ENCODE results near the gene ZNF740. TPM values are rescaled to one million over a fixed set of nuclear protein-coding genes. Genes with fewer than 3 reads are reported as not detected.
"Not testable (repeated sequence)": the region's sequence is repeated elsewhere in the genome, so short reads cannot be mapped to it uniquely, and the experiment has no call there.

Gene ZNF740
- total RNA-seq, 2 donors from 2014 or later, result 28.7 to 32.7 TPM

DNA sequence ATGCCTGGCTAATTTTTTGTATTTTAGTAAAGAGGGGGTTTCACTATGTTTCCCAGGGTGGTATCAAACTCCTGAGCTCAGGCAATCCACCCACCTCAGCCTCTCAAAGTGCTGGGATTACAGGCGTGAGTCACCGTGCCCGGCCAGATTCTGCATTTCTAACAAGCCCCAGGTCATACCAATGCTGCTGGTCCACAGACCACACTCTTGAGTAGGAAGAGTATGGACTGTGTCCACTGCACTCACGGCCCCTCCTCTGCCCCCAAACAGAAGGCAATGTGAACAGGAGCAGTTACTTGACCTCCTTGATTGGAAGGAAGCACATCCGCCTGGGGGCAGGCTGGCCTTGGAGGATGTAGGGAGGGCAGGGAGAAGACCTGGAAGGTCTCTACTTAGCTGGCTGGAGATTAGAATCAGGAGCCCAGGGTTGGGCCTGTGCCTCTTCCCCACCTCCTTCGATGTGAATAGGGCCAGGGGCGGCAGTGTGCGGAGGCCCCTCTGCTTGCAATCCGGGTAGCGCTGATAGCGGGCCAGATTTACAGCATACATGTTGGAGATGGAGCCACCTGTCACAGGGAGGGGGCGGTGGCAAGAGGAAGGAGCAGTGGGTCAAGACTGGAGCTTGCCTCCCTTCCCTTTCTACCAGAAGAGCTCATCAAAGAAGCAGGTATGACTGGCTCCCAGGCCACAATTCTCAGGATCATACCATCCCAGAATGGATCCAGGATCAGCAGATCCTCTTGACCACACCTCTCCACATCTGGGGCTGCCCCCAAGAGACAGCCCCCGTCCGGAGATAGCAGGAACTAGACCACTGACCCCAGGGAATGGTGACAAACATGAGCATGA lies 9.4 kb upstream of the ZNF740 start:
- intact Hi-C loops (cut with DNase I, micrococcal nuclease), result no loop called here
- DNase-seq (no peak), ATAC-seq (no peak)

DNA sequence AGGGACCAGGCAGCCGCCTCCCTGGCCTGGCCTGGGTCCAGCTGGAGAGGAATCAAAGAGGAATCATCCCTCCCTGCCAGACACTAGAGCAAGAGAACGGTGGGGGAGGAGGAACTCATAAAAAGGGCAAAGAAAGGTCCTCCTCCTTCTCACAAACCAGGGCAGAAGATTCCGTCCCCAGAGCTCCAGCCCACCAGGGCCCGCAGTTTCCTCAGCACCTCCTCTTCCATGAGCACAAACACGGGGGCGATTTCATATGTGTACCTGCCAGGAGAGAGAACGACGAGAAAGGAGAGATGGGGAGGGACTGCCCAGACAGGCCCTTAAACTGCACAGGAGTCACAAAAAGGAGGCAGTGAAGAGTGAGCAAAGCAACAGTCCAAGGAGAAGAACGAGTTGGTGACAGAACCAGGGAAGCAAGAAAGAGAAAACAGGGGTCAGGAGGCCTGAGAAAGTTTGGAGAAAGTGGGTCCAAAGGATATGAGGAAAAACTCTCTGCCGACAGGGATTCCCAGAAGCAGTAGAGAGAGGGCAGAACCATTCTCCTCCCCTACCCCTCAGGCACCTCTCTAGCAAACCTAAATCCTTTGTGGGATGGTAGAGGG lies 8.7 kb upstream of the ZNF740 start:
- ATAC-seq (peak; percentile 28), DNase-seq (no peak)
- intact Hi-C loops (cut with DNase I, micrococcal nuclease), result no loop called here

DNA sequence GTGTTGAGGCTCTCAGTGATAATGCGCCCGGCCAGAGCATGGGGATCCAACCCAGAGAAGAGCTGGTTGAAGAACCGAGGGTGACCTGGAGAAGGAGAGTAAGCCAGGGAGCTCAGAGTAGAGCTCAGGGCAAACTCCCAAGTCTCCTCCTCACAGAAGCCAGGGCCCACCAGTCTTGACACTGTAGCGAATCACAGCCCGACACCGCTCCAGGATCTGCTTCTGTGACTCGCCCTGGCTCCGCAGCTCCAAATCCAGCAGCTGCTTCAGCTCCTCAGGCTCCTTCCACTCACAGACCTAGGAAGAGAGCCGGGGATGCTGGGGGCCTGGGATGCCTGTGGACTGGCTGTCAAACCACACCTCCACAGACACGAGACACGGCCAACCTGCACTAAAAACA lies 8.2 kb upstream of the ZNF740 start:
- intact Hi-C loops (cut with DNase I, micrococcal nuclease), result no loop called here
- ATAC-seq, result no peak
- DNase-seq, result no peak

DNA sequence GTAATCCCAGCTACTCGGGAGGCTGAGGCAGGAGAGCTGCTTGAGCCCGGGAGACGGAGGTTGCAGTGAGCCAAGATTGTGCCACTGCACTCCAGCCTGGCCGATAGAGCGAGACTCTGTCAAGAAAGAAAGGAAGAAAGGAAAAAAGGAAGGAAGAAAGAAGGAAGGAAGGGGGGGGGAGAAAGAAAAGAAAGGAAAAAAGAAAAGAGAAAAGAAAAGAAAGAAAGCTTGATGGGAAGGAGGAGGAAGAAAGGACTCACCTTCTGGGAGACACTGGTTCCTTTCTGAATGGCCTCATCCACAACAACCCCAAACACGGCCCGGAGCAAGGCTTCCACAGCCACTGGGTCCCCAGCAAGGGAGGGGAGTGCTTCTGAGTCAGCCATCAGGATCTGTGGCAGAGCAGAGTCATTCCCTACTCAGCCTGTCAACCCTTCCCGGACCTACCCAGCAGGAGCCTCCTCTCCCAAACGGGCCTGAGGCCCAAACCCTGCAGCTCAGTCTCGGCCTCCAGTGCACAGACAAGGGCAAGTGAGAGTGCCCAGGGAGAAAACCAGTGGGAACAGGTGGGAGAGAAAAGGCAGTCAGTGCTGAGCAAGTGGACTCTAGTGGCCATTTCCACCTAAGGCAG lies 7.3 kb upstream of the ZNF740 start:
- ATAC-seq, result no peak
- no peak for DNase-seq
- intact Hi-C loops (cut with DNase I, micrococcal nuclease), result no loop called here

DNA sequence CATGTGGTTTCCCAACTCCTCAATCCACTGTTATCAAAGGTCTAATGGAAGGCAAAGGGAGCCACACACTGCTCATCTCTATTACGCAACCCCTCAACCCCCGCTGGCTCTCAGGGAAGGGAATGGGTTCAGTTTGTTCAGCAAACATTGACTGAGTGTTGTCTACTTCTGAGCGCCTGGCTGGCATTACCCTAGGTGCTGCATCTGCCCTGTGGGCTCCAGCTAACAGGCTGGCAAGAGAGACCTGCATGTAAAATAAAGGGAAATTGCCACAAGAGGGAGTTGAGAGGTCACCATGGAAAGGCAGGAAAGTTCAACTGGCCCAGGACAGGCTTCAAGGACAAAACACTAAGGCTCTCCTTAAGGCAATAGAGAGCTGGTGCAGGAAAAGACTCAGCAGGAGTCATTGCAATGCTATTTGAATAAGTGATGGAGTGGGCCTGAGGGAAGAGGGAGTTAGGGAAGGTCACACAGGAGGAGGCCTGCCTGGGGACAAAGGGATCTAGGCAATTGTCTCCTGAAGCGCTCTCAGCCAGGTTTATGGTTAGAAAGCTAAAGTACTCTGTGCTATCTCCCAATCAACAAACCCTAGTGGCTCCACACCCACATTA lies 5.5 kb upstream of the ZNF740 start:
- DNase-seq, result no peak
- intact Hi-C loops (cut with DNase I, micrococcal nuclease), result no loop called here
- ATAC-seq, result peak; percentile 83

DNA sequence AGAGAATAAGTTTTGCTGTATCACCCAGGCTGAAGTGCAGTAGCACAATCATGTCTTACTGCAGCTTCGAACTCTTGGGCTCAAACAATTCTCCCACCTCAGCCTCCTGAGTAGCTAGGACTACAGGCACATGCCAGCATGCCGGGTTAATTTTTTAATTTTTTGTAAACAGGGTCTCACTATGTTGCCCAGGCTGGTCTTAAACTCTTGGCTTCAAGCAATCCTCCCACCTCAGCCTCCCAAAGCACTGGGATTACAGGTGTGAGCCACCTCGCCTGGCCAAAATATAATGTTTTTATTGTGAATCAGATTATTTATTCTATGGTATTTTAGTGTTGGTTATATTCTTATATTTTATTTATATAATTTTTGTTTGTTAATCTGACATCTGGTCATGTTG lies 3.8 kb upstream of the ZNF740 start:
- intact Hi-C loops (cut with DNase I, micrococcal nuclease), result no loop called here
- ATAC-seq (no peak), DNase-seq (no peak)

DNA sequence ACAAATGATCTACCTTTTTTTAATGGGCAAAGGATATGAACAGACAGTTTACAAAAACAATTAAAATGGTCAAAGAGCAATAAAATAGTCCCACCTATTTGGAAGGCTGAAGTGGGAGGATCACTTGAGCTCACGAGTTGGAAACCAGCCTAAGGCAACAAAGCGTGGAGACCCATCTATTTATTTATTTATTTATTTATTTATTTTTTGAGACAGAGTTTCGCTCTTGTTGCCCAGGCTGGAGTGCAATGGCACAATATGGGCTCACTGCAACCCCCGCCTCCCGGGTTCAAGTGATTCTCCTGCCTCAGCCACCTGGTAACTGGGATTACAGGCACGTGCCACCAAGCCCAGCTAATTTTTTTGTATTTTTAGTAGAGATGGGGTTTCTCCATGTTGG lies 3.1 kb upstream of the ZNF740 start:
- ATAC-seq; intact Hi-C loops (cut with DNase I, micrococcal nuclease); DNase-seq: not testable (repeated sequence)

DNA sequence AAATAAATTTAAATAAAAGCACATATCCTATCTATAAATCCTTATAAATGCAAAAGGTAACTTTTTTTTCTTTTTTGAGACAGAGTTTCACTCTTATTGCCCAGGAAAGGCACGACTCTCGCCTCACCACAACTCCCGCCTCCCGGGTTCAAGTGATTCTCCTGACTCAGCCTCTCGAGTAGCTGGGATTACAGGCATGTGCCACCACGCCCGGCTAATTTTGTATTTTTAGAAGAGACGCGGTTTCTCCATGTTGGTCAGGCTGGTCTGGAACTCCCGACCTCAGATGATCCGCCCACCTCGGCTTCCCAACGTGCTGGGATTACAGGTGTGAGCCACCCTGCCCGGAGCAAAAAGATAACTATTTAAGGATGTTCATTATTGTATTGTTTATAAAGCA lies 1.7 kb upstream of the ZNF740 start:
- ATAC-seq; intact Hi-C loops (cut with DNase I, micrococcal nuclease): not testable (repeated sequence)

DNA sequence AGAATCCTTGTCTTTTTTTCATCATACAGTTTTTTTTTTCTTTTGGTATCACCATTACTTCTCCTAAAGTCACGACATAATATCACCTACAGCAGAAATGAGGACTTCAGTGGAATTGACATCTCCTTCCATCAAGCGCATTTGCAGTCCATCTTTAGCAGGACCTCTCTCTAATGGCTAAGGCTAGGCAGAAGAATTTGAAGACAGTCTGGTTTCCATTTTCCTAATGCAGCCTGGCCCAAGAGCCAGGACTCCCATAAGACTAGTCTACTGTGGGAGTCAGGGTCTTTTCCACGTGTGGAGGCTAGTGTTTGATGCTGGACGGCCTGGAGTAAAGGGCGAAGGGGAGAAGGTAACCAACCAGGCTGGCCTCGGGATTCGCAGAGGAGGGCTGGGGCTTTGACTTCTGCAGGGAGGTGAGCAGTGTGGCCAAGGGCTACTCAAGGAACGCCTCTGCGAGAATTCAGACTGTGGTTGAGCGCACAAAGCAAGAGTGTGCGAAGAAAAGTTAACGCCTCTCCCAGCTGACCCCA lies 769 bp upstream of the ZNF740 start:
- ATAC-seq, result peak; percentile 32
- intact Hi-C loops (cut with DNase I, micrococcal nuclease), result no loop called here
- DNase-seq, result peak in 1 of 2 donors; percentile 53

More for the DNA sequence above, 1.7 kb upstream of the ZNF740 start:
- not testable (repeated sequence) for DNase-seq

DNA sequence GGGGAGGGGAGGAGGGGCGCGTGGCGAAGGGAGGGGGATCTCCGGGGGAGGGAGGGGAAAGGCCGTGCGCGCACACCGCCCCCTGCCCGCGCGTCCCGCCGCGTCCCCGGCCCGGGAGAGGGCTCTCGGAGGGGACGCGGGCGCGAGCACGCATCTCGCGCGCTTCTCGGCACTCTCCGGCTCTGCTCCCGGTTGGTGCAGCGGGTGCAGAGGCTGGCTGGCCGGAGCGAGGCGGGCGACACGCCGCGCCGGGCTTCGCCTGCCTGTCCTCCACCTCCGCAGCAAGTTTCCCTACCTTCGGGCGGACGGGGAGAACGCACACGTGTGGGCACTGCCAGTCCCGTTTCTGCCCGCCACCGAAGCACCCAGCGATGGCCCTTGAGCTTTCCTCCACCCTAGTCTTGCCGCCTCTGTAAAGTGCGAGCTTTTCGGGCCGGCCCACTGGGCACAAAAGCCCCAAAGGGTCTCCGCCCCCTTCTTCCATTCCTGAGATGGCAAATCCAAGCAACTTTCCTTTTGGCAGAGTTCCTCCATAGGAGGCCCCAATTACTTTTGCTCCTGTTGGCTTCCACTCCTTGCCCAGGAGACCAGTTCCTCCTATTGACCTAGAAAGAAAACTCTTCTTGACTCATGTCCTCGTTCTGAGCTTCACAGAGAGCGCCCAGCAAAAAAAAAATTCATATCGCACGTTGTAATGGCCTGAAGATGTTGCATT lies 566 bp downstream of the ZNF740 start:
- peak in 1 of 2 donors; percentile 78 for DNase-seq
- ATAC-seq, result peak; percentile 67
- intact Hi-C loops (cut with DNase I, micrococcal nuclease), result no loop called here

DNA sequence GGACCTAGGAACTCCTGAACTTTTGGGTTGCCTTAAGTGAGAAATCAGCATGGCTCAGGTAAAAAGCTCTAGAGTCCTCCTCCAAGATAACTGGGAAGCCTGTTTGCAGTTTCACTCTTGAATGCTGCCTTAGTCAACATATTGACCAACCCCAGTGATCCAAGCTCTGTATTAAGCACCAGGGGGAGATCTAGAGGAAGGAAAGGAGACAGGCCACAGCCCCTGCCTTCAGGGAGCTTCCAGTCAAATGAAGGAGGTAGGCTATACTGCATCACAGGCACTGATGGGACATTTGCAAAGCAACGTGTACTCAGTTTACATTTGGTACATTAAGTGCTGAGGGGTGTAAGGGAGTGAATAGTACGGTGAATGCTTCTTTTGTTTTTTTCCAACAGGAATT lies 1.4 kb downstream of the ZNF740 start:
- intact Hi-C loops (cut with DNase I, micrococcal nuclease), result no loop called here
- no peak for ATAC-seq
- no peak for DNase-seq

DNA sequence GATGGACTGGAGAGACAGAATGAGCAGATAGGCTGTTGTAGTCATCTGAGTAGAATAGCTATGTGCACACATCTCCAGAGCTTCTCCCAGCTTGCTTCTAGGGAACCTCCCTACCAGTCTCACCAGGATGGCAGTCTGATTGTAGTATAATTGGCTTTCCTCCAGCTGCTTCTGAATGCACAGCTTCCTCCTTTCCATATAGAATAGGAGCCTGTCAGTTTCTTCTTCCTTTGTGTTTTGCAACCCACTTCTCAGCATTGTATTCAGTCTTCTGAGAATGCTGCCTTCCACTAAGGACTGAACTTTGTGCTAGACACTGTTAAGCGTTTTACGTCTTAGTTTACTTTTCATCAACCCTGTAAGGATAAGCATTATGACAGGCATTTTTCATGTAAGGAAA lies 2.4 kb downstream of the ZNF740 start:
- ATAC-seq (peak; percentile 37), DNase-seq (no peak)
- intact Hi-C loops (cut with DNase I, micrococcal nuclease), result no loop called here

DNA sequence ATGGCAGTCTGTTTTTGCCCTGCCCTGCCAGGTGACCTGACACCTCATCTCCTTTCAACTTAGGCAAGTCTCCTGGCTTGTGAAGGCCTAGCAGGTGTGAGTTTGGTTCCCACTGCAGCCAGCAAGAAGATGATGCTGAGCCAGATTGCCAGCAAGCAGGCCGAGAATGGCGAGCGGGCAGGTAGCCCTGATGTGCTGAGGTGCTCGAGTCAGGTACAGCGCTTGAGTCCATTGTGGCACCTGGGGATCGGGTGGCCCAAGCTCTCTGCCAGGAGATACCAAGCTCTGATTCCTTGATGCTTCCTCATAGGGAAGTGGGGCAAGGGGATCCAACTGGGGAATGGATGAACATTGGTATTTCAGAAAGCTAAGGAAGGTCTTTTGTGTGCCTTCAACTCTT lies 4.3 kb downstream of the ZNF740 start:
- intact Hi-C loops (cut with DNase I, micrococcal nuclease), result no loop called here
- DNase-seq (no peak), ATAC-seq (no peak)

DNA sequence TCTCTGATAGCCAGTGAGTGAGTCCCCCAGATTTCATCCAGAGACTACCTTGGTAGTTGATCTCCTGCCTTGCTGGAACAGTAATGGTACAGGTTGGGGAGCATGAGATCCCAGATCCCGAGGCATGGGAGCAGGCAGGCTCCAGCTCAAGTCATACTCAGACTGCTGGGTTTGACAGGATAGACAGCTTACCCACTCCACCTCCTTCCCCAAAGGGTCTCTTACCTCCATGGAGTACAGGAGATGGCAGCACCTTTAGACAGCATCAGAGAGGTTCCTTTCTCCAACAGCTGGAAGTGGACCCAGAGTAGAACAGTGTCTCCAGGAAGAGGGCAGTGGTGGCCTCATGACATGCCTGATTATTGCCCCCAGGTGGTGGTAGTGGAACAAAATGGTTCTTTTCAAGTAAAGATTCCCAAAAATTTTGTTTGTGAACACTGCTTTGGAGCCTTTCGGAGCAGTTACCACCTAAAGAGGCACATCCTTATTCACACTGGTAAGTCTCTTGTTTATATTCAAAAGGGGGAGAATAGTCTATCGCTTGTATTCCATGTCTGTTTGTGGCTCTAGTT lies 5.1 kb downstream of the ZNF740 start:
- intact Hi-C loops (cut with DNase I, micrococcal nuclease), result no loop called here
- ATAC-seq (no peak), DNase-seq (no peak)

DNA sequence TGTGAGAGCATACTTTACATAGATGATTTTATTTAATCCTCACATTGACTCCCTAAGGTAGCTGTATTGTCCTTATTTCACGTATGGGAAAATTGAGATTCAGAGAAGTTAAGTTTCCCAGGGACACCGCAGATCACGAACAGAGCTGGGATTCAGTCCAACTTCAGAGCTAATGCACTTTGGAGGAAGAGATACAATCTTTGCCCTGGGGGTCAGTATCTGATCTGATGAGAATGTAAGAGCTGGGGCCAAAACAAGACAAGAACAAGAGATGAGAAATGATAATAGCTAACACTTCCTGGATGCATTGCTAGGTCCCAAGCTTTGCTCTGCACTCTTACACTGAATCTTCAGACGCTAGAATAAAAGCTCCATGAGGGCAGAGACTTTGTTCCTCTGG lies 6.2 kb downstream of the ZNF740 start:
- intact Hi-C loops (cut with DNase I, micrococcal nuclease), result no loop called here
- no peak for ATAC-seq
- no peak for DNase-seq

DNA sequence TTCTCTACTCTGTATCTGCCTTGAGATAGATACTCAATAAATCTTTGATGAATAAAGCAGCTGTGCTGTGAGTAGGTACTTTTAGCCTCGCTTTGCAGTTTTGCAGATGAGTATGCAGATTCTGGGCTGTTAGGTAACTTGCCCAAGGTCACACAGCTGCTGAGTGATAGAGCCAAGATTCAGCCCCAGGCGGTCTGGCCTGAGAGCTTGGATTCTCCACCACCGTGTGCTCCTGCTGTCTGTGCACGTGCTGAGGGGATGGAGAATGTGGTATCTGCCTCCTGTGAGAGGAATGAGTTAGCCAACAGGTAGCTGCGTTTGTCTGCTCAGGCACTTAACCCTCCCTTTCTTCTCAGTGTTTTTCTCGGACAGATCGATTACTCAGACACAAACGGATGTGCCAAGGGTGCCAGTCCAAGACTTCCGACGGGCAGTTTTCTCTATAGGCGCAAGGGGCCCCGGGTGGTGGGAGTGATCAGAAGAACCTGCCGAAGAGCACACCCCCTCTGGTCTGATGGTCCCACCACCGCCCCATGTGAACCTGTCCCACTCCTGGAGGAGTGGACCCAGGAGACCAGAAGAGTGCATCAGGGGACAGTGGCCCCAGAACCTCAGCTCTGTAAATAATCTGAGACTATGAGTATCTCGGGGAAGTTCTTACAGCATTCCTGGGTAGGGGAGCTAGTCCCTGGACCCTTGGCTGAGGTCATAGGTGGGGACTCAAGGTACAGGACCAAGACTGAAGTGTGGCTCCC lies 6.8 kb downstream of the ZNF740 start:
- peak in 1 of 2 donors; percentile 12 for DNase-seq
- no peak for ATAC-seq
- intact Hi-C loops (cut with DNase I, micrococcal nuclease), result no loop called here

DNA sequence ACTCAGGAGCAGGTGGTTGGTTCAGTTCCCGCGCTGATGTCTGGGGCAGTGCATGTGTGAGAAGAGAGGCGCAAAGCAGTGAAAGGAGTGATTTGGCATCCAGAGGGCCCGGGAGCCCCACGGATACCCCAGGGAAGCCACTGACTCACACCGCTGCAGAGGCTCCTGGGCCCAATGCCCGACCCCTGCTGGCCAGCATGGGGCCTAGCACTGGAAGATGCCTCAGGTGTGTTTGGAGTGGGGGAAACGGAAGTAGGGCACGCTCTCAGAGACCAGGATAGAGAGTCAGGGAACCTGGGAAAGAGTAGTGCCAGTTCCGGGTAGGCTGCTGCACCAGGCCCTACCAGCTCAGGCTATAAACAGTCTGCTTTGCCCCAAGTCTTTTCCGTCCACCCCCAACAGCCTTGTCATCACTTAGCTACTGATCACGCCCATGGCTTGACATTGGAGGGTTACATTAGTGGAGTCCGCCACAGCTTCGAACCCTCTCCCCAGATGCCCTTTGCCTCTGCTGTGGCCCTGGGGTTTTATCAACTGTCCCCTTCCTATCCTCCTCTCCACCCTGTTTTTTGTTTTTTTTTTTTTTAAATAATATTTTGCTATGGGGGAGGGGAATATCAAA lies 9.7 kb downstream of the ZNF740 start:
- ATAC-seq (peak; percentile 87), DNase-seq (peak; percentile 47 to 49)
- intact Hi-C loops (cut with DNase I, micrococcal nuclease), result loop anchor here in 1 of 2 donors (5.0 to 10.0 kb wide), 2 partner anchors 33 to 125 kb away; no protein-coding TSS in a partner anchor
